ENCODE results near the gene IFNAR1.

GRCh38 chr21:33315946-33316710, 8.6 kb upstream of the IFNAR1 start:
- TF ChIP-seq, protein P1, sequence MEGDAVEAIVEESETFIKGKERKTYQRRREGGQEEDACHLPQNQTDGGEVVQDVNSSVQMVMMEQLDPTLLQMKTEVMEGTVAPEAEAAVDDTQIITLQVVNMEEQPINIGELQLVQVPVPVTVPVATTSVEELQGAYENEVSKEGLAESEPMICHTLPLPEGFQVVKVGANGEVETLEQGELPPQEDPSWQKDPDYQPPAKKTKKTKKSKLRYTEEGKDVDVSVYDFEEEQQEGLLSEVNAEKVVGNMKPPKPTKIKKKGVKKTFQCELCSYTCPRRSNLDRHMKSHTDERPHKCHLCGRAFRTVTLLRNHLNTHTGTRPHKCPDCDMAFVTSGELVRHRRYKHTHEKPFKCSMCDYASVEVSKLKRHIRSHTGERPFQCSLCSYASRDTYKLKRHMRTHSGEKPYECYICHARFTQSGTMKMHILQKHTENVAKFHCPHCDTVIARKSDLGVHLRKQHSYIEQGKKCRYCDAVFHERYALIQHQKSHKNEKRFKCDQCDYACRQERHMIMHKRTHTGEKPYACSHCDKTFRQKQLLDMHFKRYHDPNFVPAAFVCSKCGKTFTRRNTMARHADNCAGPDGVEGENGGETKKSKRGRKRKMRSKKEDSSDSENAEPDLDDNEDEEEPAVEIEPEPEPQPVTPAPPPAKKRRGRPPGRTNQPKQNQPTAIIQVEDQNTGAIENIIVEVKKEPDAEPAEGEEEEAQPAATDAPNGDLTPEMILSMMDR (IDR thresholded peaks at IDR 0.05; ENCODE audit: control extremely low read depth in 1 of 3, insufficient read depth in 1 of 3, low read depth in 1 of 3, low read length in 3 of 3) = no peak
- TF ChIP-seq YY1 (IDR thresholded peaks at IDR 0.05; ENCODE audit: low read depth, low read length) = no peak
- TF ChIP-seq, protein P2, sequence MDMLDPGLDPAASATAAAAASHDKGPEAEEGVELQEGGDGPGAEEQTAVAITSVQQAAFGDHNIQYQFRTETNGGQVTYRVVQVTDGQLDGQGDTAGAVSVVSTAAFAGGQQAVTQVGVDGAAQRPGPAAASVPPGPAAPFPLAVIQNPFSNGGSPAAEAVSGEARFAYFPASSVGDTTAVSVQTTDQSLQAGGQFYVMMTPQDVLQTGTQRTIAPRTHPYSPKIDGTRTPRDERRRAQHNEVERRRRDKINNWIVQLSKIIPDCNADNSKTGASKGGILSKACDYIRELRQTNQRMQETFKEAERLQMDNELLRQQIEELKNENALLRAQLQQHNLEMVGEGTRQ (IDR thresholded peaks at IDR 0.05; ENCODE audit: low read length) = no peak
